B cell (primary cell): ENCODE results near the gene FTSJ3.

Experiments
- CTCF ChIP-seq: fragments of 200-600 bp; IDR thresholded peaks from one replicate; pipeline ENCODE4 v1.8.0; 2022; ENCODE audit warnings: antibody characterized with exemption, mild to moderate bottlenecking
- EZH2 ChIP-seq: IDR thresholded peaks from 2 replicates; pipeline ENCODE4 v1.6.1; 2012; ENCODE audit warnings: borderline replicate concordance, low read depth, mild to moderate bottlenecking, moderate library complexity, low read length; ENCODE audit not compliant: insufficient read depth, poor library complexity, severe bottlenecking

- no peak for TF ChIP-seq CTCF
- TF ChIP-seq EZH2 = no peak
Measured at GRCh38 chr17:63845509-63845908, 18.0 kb upstream of the FTSJ3 start.
